Prostate gland (tissue), 2 donors: Measurements from ENCODE around the gene ALKBH7.

Experiments used
- POLR2A ChIP-seq: fragments of 450-650 bp; IDR thresholded peaks from one replicate; pipeline ENCODE4 v1.6.1; 2016; ENCODE audit warnings: antibody characterized with exemption, mild to moderate bottlenecking
- POLR2AphosphoS5 ChIP-seq: sonication (generic); formaldehyde crosslinking; IDR thresholded peaks from one replicate; pipeline ENCODE4 v1.6.1; 2017; ENCODE audit warnings: antibody characterized with exemption
- TF ChIP-seq, protein P1 (sequence below), 4 experiments: fragments of 200-600 bp in 2 of 4; fragments of 450-650 bp in 2 of 4; sonication (generic) in 2 of 4; IDR thresholded peaks; 1 replicate in 3 of 4; 2 replicates in 1 of 4; pipeline ENCODE4 v1.5.1; 2016 to 2019; ENCODE audit warnings: antibody characterized with exemption in 4 of 4, mild to moderate bottlenecking in 2 of 4, moderate library complexity in 2 of 4

DNA sequence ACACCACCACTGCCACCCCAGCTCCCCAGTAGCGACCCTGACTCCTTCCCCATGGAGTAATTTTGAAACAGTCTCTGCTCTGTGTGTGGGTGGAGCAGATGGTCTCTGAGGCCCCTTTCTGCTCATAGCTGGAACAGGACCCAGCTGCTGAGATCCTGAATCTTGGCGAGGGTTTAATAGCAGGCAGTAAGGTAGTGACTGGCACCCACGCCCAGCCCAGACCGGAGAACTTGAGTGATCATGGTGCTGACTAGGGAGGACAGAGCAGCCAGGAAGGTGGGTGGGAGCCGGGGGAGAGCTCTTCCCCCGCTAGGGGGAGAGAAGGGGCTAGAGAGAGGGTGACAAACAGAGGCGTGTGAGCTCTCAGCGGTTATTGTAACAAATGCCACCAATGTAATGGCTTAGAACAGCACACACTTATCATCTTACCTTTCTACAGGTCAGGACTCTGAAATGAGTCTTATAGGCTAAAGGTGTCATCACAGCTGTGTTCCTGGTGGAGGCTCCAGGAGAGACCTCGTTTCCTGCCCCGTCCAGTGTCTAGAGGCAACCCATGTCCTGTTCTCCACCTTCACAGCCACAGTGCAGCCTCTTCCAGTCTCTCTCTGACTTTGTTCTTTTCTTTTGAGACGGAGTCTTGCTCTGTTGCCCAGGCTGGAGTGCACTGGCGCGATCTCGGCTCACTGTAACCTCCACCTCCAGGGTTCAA, 31.9 kb upstream of the ALKBH7 start:
- TF ChIP-seq POLR2AphosphoS5 (no peak), POLR2A (no peak)
- TF ChIP-seq, protein P1, sequence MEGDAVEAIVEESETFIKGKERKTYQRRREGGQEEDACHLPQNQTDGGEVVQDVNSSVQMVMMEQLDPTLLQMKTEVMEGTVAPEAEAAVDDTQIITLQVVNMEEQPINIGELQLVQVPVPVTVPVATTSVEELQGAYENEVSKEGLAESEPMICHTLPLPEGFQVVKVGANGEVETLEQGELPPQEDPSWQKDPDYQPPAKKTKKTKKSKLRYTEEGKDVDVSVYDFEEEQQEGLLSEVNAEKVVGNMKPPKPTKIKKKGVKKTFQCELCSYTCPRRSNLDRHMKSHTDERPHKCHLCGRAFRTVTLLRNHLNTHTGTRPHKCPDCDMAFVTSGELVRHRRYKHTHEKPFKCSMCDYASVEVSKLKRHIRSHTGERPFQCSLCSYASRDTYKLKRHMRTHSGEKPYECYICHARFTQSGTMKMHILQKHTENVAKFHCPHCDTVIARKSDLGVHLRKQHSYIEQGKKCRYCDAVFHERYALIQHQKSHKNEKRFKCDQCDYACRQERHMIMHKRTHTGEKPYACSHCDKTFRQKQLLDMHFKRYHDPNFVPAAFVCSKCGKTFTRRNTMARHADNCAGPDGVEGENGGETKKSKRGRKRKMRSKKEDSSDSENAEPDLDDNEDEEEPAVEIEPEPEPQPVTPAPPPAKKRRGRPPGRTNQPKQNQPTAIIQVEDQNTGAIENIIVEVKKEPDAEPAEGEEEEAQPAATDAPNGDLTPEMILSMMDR (IDR thresholded peaks at IDR 0.05): no peak
